ENCODE measurements around the gene FGF14. TPM values are rescaled to one million over a fixed set of nuclear protein-coding genes. Genes with fewer than 3 reads are reported as not detected.

The FGF14 gene
- total and polyA plus RNA-seq, 2 donors (not counting 1 experiment from before 2014, with no cell fraction given), result under 0.01 TPM; not detected in 1

DNA sequence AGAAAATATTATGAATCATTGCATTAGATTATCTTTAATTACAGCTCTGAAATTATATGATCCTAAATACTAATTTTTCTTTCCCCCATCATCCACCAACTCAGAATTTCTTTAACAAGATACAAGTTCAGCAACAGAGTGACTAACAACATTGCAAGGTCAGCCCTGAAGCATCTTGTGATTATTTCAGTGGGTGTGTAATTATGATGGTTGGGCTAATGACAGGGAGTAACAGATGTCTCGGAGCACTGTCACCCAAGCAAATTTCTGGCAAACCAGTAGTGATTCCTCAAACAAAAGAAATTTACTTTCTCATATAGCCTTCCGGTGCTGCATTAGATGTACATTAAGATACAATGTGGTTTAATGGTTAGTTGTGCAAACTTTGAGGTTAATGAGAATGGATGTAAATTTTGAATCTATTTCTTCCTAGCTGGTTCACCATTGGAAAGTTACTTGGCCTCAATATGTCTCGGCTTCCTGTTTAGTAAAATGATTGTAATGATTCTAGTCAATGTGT lies 710.4 kb downstream of the FGF14 start:
- intact Hi-C loops (cut with micrococcal nuclease), result no loop called here
- no peaks in the 10 kb centered on the region for H3K9me3 Mint-ChIP-seq (ENCODE audit: insufficient read depth)

DNA sequence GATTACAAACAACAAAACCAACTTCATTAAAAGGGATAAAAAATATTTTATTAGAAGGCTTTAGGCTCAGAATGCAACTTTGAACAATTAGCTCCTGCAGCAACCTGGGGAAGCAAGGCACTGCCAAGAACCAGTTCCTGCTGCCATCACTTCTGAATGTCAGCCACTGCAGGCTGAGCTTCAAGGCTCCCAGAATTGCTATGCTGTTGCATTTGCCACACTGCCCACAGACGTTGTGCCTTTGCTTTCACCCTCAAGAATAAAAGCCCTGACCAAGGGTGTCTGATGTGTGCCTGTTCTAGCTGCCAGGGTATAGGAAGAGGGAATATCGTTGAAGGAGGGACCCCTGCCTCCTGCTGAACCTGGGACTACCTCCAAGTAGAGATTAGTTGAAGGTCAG lies 711.0 kb downstream of the FGF14 start:
- no peaks in the 10 kb centered on the region for H3K79me2 ChIP-seq (ENCODE audit: control insufficient read depth, insufficient read depth, low read length)
- no peak overlapping the region for H3K27ac Mint-ChIP-seq
- H3K36me3 ChIP-seq (replicated peaks in 1 of 2; ENCODE audit: control extremely low read depth in 1 of 2, control insufficient read depth in 1 of 2, extremely low read depth in 1 of 2, insufficient read depth in 2 of 2, low read length in 1 of 2), result no peaks in the 10 kb centered on the region
- H3K9me3 Mint-ChIP-seq (ENCODE audit: insufficient read depth), result no peaks in the 10 kb centered on the region
- no peak overlapping the region for H3K27ac ChIP-seq (ENCODE audit: low read length in 2 of 2)
- ATAC-seq (ENCODE audit: low read depth), result no peak
- no peak overlapping the region for H3K4me3 ChIP-seq (ENCODE audit: control extremely low read depth in 1 of 5, extremely low read depth in 1 of 5, insufficient read depth in 1 of 5, low read depth in 2 of 5, low read length in 4 of 5)
- ChIA-PET CTCF (no interaction called here), POLR2A (no interaction called here)
- TF ChIP-seq EZH2 (IDR thresholded peaks at IDR 0.05; ENCODE audit: borderline replicate concordance, insufficient read depth, low read depth, low read length, poor library complexity, severe bottlenecking), result no peak
- TF ChIP-seq, protein P1, sequence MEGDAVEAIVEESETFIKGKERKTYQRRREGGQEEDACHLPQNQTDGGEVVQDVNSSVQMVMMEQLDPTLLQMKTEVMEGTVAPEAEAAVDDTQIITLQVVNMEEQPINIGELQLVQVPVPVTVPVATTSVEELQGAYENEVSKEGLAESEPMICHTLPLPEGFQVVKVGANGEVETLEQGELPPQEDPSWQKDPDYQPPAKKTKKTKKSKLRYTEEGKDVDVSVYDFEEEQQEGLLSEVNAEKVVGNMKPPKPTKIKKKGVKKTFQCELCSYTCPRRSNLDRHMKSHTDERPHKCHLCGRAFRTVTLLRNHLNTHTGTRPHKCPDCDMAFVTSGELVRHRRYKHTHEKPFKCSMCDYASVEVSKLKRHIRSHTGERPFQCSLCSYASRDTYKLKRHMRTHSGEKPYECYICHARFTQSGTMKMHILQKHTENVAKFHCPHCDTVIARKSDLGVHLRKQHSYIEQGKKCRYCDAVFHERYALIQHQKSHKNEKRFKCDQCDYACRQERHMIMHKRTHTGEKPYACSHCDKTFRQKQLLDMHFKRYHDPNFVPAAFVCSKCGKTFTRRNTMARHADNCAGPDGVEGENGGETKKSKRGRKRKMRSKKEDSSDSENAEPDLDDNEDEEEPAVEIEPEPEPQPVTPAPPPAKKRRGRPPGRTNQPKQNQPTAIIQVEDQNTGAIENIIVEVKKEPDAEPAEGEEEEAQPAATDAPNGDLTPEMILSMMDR (IDR thresholded peaks at IDR 0.05), result no peak
- no peak overlapping the region for H3K9ac ChIP-seq (ENCODE audit: low read length)
- no peaks in the 10 kb centered on the region for H3K4me1 ChIP-seq (ENCODE audit: control insufficient read depth in 2 of 2, insufficient read depth in 2 of 2, low read length in 2 of 2)
- no peaks in the 10 kb centered on the region for H3K9me3 ChIP-seq (ENCODE audit: control extremely low read depth in 1 of 3, control insufficient read depth in 2 of 3, insufficient read depth in 1 of 3, low read length in 2 of 3)
- H2AFZ ChIP-seq (ENCODE audit: insufficient read depth, low read depth, low read length, poor library complexity, severe bottlenecking), result no peak overlapping the region
- H3K27me3 ChIP-seq (replicated peaks in 1 of 4; ENCODE audit: control extremely low read depth in 1 of 4, control insufficient read depth in 3 of 4, insufficient read depth in 4 of 4, low read length in 3 of 4), result no peaks in the 10 kb centered on the region
- no peaks in the 10 kb centered on the region for H3K4me1 Mint-ChIP-seq
- intact Hi-C loops (cut with micrococcal nuclease), result no loop called here
- no peak overlapping the region for H3K4me3 Mint-ChIP-seq
- H3K27me3 Mint-ChIP-seq, result no peaks in the 10 kb centered on the region
- 80% methylated on average over 1 of the region's 2 CpGs for WGBS (ENCODE audit: insufficient coverage)
- no peak overlapping the region for H3K4me2 ChIP-seq (replicated peaks; ENCODE audit: low read depth, low read length, poor library complexity, severe bottlenecking)
- H4K20me1 ChIP-seq (ENCODE audit: control insufficient read depth, insufficient read depth, low read length, poor library complexity, severe bottlenecking), result no peaks in the 10 kb centered on the region
- DNase-seq, result no peak

More for the DNA sequence above, 710.4 kb downstream of the FGF14 start:
- Histone ChIP-seq H3K4me3 (ENCODE audit: control extremely low read depth in 1 of 5, extremely low read depth in 1 of 5, insufficient read depth in 1 of 5, low read depth in 2 of 5, low read length in 4 of 5) (no peak overlapping the region), H4K20me1 (ENCODE audit: control insufficient read depth, insufficient read depth, low read length, poor library complexity, severe bottlenecking) (no peaks in the 10 kb centered on the region), H3K27ac (ENCODE audit: low read length in 2 of 2) (no peak overlapping the region), H3K27me3 (replicated peaks in 1 of 4; ENCODE audit: control extremely low read depth in 1 of 4, control insufficient read depth in 3 of 4, insufficient read depth in 4 of 4, low read length in 3 of 4) (no peaks in the 10 kb centered on the region), H3K4me2 (replicated peaks; ENCODE audit: low read depth, low read length, poor library complexity, severe bottlenecking) (no peak overlapping the region), H3K79me2 (ENCODE audit: control insufficient read depth, insufficient read depth, low read length) (no peaks in the 10 kb centered on the region), H3K9me3 (ENCODE audit: control extremely low read depth in 1 of 3, control insufficient read depth in 2 of 3, insufficient read depth in 1 of 3, low read length in 2 of 3) (no peaks in the 10 kb centered on the region), H2AFZ (ENCODE audit: insufficient read depth, low read depth, low read length, poor library complexity, severe bottlenecking) (no peak overlapping the region), H3K9ac (ENCODE audit: low read length) (no peak overlapping the region), H3K36me3 (replicated peaks in 1 of 2; ENCODE audit: control extremely low read depth in 1 of 2, control insufficient read depth in 1 of 2, extremely low read depth in 1 of 2, insufficient read depth in 2 of 2, low read length in 1 of 2) (no peaks in the 10 kb centered on the region), H3K4me1 (ENCODE audit: control insufficient read depth in 2 of 2, insufficient read depth in 2 of 2, low read length in 2 of 2) (no peaks in the 10 kb centered on the region)
- 80% methylated on average over 1 of the region's 3 CpGs for WGBS (ENCODE audit: insufficient coverage)
- TF ChIP-seq, protein P1 (IDR thresholded peaks at IDR 0.05), result no peak
- no peak for TF ChIP-seq EZH2 (IDR thresholded peaks at IDR 0.05; ENCODE audit: borderline replicate concordance, insufficient read depth, low read depth, low read length, poor library complexity, severe bottlenecking)
- DNase-seq (no peak), ATAC-seq (ENCODE audit: low read depth) (no peak)
- Mint-ChIP-seq H3K27ac (no peak overlapping the region), H3K4me3 (no peak overlapping the region), H3K27me3 (no peaks in the 10 kb centered on the region), H3K4me1 (no peaks in the 10 kb centered on the region)
- CTCF ChIA-PET, result no interaction called here
- POLR2A ChIA-PET, result no interaction called here

Data from B cell (primary cell).